ENCODE data around the gene PAQR8. TPM values are rescaled to one million over a fixed set of nuclear protein-coding genes. Genes with fewer than 3 reads are reported as not detected.

Gene PAQR8
- total RNA-seq, 1 experiment from 2014 or later, result 0.44 TPM

- no peak overlapping the region for H3K9ac ChIP-seq (ENCODE audit: low read length)
- DNase-seq (no peak), ATAC-seq (no peak)
- H3K4me1 ChIP-seq (ENCODE audit: insufficient read depth, low read length), result peaks cover 17% of the 10 kb centered on the region
- no peaks in the 10 kb centered on the region for H3K27me3 ChIP-seq (ENCODE audit: low read length)
- BruUV-seq (replicated peaks), result no TSS peak
- TF ChIP-seq EZH2phosphoT487 (IDR thresholded peaks at IDR 0.05; ENCODE audit: borderline replicate concordance, low read length), result no peak
- TF ChIP-seq CTCF (conservative IDR thresholded peaks at IDR 0.05; ENCODE audit: low read depth, low read length), result no peak
- no peak for TF ChIP-seq EZH2 (IDR thresholded peaks at IDR 0.05; ENCODE audit: low read length, unreplicated experiment)
- no peak overlapping the region for H2AFZ ChIP-seq (ENCODE audit: low read length)
- H3K4me2 ChIP-seq (ENCODE audit: low read length), result no peak overlapping the region
- H3K79me2 ChIP-seq (ENCODE audit: low read length), result no peaks in the 10 kb centered on the region
- POLR2A ChIA-PET (ENCODE audit: unreplicated experiment), result no interaction called here
- CTCF ChIA-PET, result no interaction called here
- H3K9me2 ChIP-seq (replicated peaks; ENCODE audit: low read length), result no peaks in the 10 kb centered on the region
- no peaks in the 10 kb centered on the region for H4K20me1 ChIP-seq (ENCODE audit: low read length)
- no peak overlapping the region for H3K4me3 ChIP-seq (ENCODE audit: low read length)
- intact Hi-C loops (cut with micrococcal nuclease), result no loop called here
- H3K27ac ChIP-seq (ENCODE audit: low read length), result no peak overlapping the region
- H3K9me3 ChIP-seq (ENCODE audit: low read length), result no peaks in the 10 kb centered on the region
- H3F3A ChIP-seq (ENCODE audit: low read length, unreplicated experiment), result no peaks in the 10 kb centered on the region
- H3K36me3 ChIP-seq (ENCODE audit: low read depth, low read length), result no peaks in the 10 kb centered on the region
Observed at GRCh38 chr6:52328303-52328662, 33.7 kb upstream of the PAQR8 start.

- H3K36me3 ChIP-seq (ENCODE audit: low read depth, low read length), result no peaks in the 10 kb centered on the region
- no peak overlapping the region for H3K9ac ChIP-seq (ENCODE audit: low read length)
- no peak overlapping the region for H3K4me2 ChIP-seq (ENCODE audit: low read length)
- no peaks in the 10 kb centered on the region for H3K9me3 ChIP-seq (ENCODE audit: low read length)
- H3K79me2 ChIP-seq (ENCODE audit: low read length), result no peaks in the 10 kb centered on the region
- no peak overlapping the region for H2AFZ ChIP-seq (ENCODE audit: low read length)
- peaks cover 20% of the 10 kb centered on the region for H3K4me1 ChIP-seq (ENCODE audit: insufficient read depth, low read length)
- ATAC-seq, result no peak; the same call in 1 of the 2 replicates
- H3K4me3 ChIP-seq (ENCODE audit: low read length), result no peak overlapping the region
- no peak for TF ChIP-seq EZH2 (IDR thresholded peaks at IDR 0.05; ENCODE audit: low read length, unreplicated experiment)
- no peak for TF ChIP-seq EZH2phosphoT487 (IDR thresholded peaks at IDR 0.05; ENCODE audit: borderline replicate concordance, low read length)
- no peak for TF ChIP-seq CTCF (conservative IDR thresholded peaks at IDR 0.05; ENCODE audit: low read depth, low read length)
- POLR2A ChIA-PET (ENCODE audit: unreplicated experiment), result no interaction called here
- CTCF ChIA-PET, result no interaction called here
- no peak for DNase-seq
- no peaks in the 10 kb centered on the region for H3K27me3 ChIP-seq (ENCODE audit: low read length)
- H4K20me1 ChIP-seq (ENCODE audit: low read length), result no peaks in the 10 kb centered on the region
- BruUV-seq (replicated peaks), result no TSS peak
- no peaks in the 10 kb centered on the region for H3K9me2 ChIP-seq (replicated peaks; ENCODE audit: low read length)
- no peaks in the 10 kb centered on the region for H3F3A ChIP-seq (ENCODE audit: low read length, unreplicated experiment)
- no peak overlapping the region for H3K27ac ChIP-seq (ENCODE audit: low read length)
- intact Hi-C loops (cut with micrococcal nuclease), result loop anchor here (1.0 kb wide), 1 partner anchor 41 kb away; no protein-coding TSS in a partner anchor
Observed at GRCh38 chr6:52328729-52329128, 33.2 kb upstream of the PAQR8 start.

- no peaks in the 10 kb centered on the region for H3K27me3 ChIP-seq (ENCODE audit: low read length)
- POLR2A ChIA-PET (ENCODE audit: unreplicated experiment), result no interaction called here
- no peaks in the 10 kb centered on the region for H3K9me3 ChIP-seq (ENCODE audit: low read length)
- CTCF ChIA-PET, result no interaction called here
- no peak overlapping the region for H3K4me3 ChIP-seq (ENCODE audit: low read length)
- H4K20me1 ChIP-seq (ENCODE audit: low read length), result no peaks in the 10 kb centered on the region
- no peaks in the 10 kb centered on the region for H3K36me3 ChIP-seq (ENCODE audit: low read depth, low read length)
- intact Hi-C loops (cut with micrococcal nuclease), result no loop called here
- no peak overlapping the region for H3K27ac ChIP-seq (ENCODE audit: low read length)
- H3K9ac ChIP-seq (ENCODE audit: low read length), result no peak overlapping the region
- BruUV-seq (replicated peaks), result no TSS peak
- no peak overlapping the region for H3K4me2 ChIP-seq (ENCODE audit: low read length)
- H3K4me1 ChIP-seq (ENCODE audit: insufficient read depth, low read length), result peaks cover 27% of the 10 kb centered on the region
- TF ChIP-seq CTCF (conservative IDR thresholded peaks at IDR 0.05; ENCODE audit: low read depth, low read length), result no peak
- TF ChIP-seq EZH2phosphoT487 (IDR thresholded peaks at IDR 0.05; ENCODE audit: borderline replicate concordance, low read length), result no peak
- no peak for TF ChIP-seq EZH2 (IDR thresholded peaks at IDR 0.05; ENCODE audit: low read length, unreplicated experiment)
- H3F3A ChIP-seq (ENCODE audit: low read length, unreplicated experiment), result no peaks in the 10 kb centered on the region
- ATAC-seq (no peak), DNase-seq (no peak)
- H2AFZ ChIP-seq (ENCODE audit: low read length), result 0 out of 2 replicates have a peak overlapping the region, but pooled peaks have one; percentile 9
- H3K9me2 ChIP-seq (replicated peaks; ENCODE audit: low read length), result no peaks in the 10 kb centered on the region
- H3K79me2 ChIP-seq (ENCODE audit: low read length), result no peaks in the 10 kb centered on the region
Observed at GRCh38 chr6:52330470-52330869, 31.5 kb upstream of the PAQR8 start.

Data from PC-3 (cell line).